H9 (cell line): ENCODE results near the gene RPL36. TPM values are rescaled to one million over a fixed set of nuclear protein-coding genes. Genes with fewer than 3 reads are reported as not detected.

Source experiments
- DNase-seq: peaks from one replicate; pipeline ENCODE4 v3.0.0-alpha.2; 2017
- H2AFZ ChIP-seq: one replicate; pipeline ENCODE4 v1.6.1; 2013; ENCODE audit warnings: mild to moderate bottlenecking, low read length, control low read depth, moderate library complexity
- H2AK5ac ChIP-seq: 2 replicates; pipeline ENCODE4 v1.6.1; 2013; ENCODE audit warnings: low read length, control low read depth, mixed read lengths; ENCODE audit not compliant: insufficient read length
- H2BK120ac ChIP-seq: one replicate; pipeline ENCODE4 v1.6.1; 2013; ENCODE audit warnings: low read depth, mild to moderate bottlenecking, low read length, control low read depth, inconsistent platforms; ENCODE audit not compliant: poor library complexity, severe bottlenecking
- H2BK12ac ChIP-seq: 2 replicates; pipeline ENCODE4 v1.6.1; 2013; ENCODE audit warnings: low read length, control low read depth, mixed read lengths, low read depth; ENCODE audit not compliant: insufficient read length
- H2BK15ac ChIP-seq: 2 replicates; pipeline ENCODE4 v1.6.1; 2013; ENCODE audit warnings: low read depth, low read length, control low read depth
- H2BK20ac ChIP-seq: one replicate; pipeline ENCODE4 v1.6.1; 2013; ENCODE audit warnings: low read depth, mild to moderate bottlenecking, low read length, control low read depth, inconsistent platforms; ENCODE audit not compliant: poor library complexity, severe bottlenecking
- H2BK5ac ChIP-seq: 2 replicates; pipeline ENCODE4 v1.6.1; 2013; ENCODE audit warnings: low read length, control low read depth, mixed read lengths; ENCODE audit not compliant: insufficient read length
- H3K14ac ChIP-seq: 2 replicates; pipeline ENCODE4 v1.6.1; 2013; ENCODE audit warnings: low read length, control low read depth; ENCODE audit not compliant: insufficient read depth
- H3K18ac ChIP-seq: 2 replicates; pipeline ENCODE4 v1.6.1; 2013; ENCODE audit warnings: low read depth, mild to moderate bottlenecking, mixed read lengths, low read length, control low read depth; ENCODE audit not compliant: insufficient read length
- H3K23ac ChIP-seq: 2 replicates; pipeline ENCODE4 v1.6.1; 2013; ENCODE audit warnings: low read length, control low read depth, mixed read lengths, low read depth; ENCODE audit not compliant: insufficient read length
- H3K23me2 ChIP-seq: 2 replicates; pipeline ENCODE4 v1.6.1; 2013; ENCODE audit warnings: low read depth, mild to moderate bottlenecking, mixed read lengths, low read length, control low read depth; ENCODE audit not compliant: insufficient read length, poor library complexity, severe bottlenecking
- H3K27ac ChIP-seq: 2 replicates; pipeline ENCODE4 v1.5.1; 2013; ENCODE audit warnings: low read length, control low read depth, mixed read lengths, low read depth; ENCODE audit not compliant: insufficient read length
- H3K27me3 ChIP-seq: 2 replicates; pipeline ENCODE4 v1.6.1; 2013; ENCODE audit warnings: low read length, control low read depth, inconsistent platforms; ENCODE audit not compliant: insufficient read depth
- H3K4ac ChIP-seq: 2 replicates; pipeline ENCODE4 v1.6.1; 2013; ENCODE audit warnings: low read depth, mild to moderate bottlenecking, control low read depth, inconsistent platforms, low read length, moderate library complexity
- H3K4me1 ChIP-seq: 2 replicates; pipeline ENCODE4 v1.6.1; 2013; ENCODE audit warnings: low read length, control low read depth, inconsistent platforms; ENCODE audit not compliant: insufficient read depth
- H3K4me2 ChIP-seq: 2 replicates; pipeline ENCODE4 v1.6.1; 2013; ENCODE audit warnings: low read length, control low read depth, mixed read lengths; ENCODE audit not compliant: insufficient read length, insufficient read depth
- H3K56ac ChIP-seq: 2 replicates; pipeline ENCODE4 v1.6.1; 2013; ENCODE audit warnings: low read depth, mild to moderate bottlenecking, mixed read lengths, low read length, control low read depth; ENCODE audit not compliant: insufficient read length
- H3K79me1 ChIP-seq: 2 replicates; pipeline ENCODE4 v1.6.1; 2013; ENCODE audit warnings: low read depth, mild to moderate bottlenecking, moderate library complexity, low read length, control low read depth, inconsistent platforms; ENCODE audit not compliant: insufficient read depth, poor library complexity, severe bottlenecking
- H3K79me2 ChIP-seq: 2 replicates; pipeline ENCODE4 v1.6.1; 2013; ENCODE audit warnings: low read length, control low read depth, inconsistent platforms; ENCODE audit not compliant: insufficient read depth
- H3K9ac ChIP-seq: 2 replicates; pipeline ENCODE4 v1.6.1; 2013; ENCODE audit warnings: low read length, control low read depth, mixed read lengths; ENCODE audit not compliant: insufficient read length; ENCODE audit errors: extremely low read depth
- H3K9me3 ChIP-seq: one replicate; pipeline ENCODE4 v1.6.1; 2013; ENCODE audit warnings: low read depth, low read length, inconsistent platforms; ENCODE audit not compliant: control insufficient read depth
- H3T11ph ChIP-seq: one replicate; pipeline ENCODE4 v1.6.1; 2013; ENCODE audit warnings: mild to moderate bottlenecking, low read length, control low read depth, inconsistent platforms
- H4K20me1 ChIP-seq: one replicate; pipeline ENCODE4 v1.6.1; 2013; ENCODE audit not compliant: control insufficient read depth, insufficient read length, insufficient read depth
- H4K5ac ChIP-seq: 2 replicates; pipeline ENCODE4 v1.6.1; 2013; ENCODE audit warnings: low read depth, mild to moderate bottlenecking, mixed read lengths, low read length, control low read depth; ENCODE audit not compliant: insufficient read length
- H4K8ac ChIP-seq: replicated peaks from 2 replicates; pipeline ENCODE4 v1.6.1; 2013; ENCODE audit warnings: low read length, control low read depth, mixed read lengths, low read depth; ENCODE audit not compliant: insufficient read length
- H4K91ac ChIP-seq: 2 replicates; pipeline ENCODE4 v1.6.1; 2013; ENCODE audit warnings: low read depth, mild to moderate bottlenecking, moderate library complexity, mixed read lengths, low read length, control low read depth; ENCODE audit not compliant: insufficient read length
- H3K27ac Mint-ChIP-seq, 3 experiments: 2 replicates in 2 of 3; 3 replicates in 1 of 3; pipeline ENCODE4 v1.8.0; 2020 to 2021; ENCODE audit warnings: mixed read lengths in 3 of 3, mild to moderate bottlenecking in 1 of 3, moderate library complexity in 1 of 3
- H3K27me3 Mint-ChIP-seq: 2 replicates; pipeline ENCODE4 v1.8.0; 2021; ENCODE audit warnings: low read depth, mild to moderate bottlenecking, moderate library complexity, mixed read lengths
- H3K36me3 Mint-ChIP-seq, 3 experiments: 2 replicates in 2 of 3; 3 replicates in 1 of 3; pipeline ENCODE4 v1.8.0; 2020 to 2021; ENCODE audit warnings: low read depth in 3 of 3, mixed read lengths in 3 of 3; ENCODE audit not compliant: insufficient read depth in 1 of 3
- H3K4me1 Mint-ChIP-seq, 2 experiments: 2 replicates each; pipeline ENCODE4 v1.8.0; 2020; ENCODE audit warnings: mixed read lengths in 2 of 2
- H3K4me3 Mint-ChIP-seq, 2 experiments: 2 replicates in 1 of 2; 3 replicates in 1 of 2; pipeline ENCODE4 v1.8.0; 2020 to 2021; ENCODE audit warnings: mild to moderate bottlenecking in 2 of 2, mixed read lengths in 2 of 2, moderate library complexity in 1 of 2
- H3K9me3 Mint-ChIP-seq, 2 experiments: 2 replicates in 1 of 2; 3 replicates in 1 of 2; pipeline ENCODE4 v1.8.0; 2020; ENCODE audit warnings: mild to moderate bottlenecking in 2 of 2, mixed read lengths in 2 of 2, moderate library complexity in 1 of 2
- WGBS: extraction: QIAGEN DNeasy Blood & Tissue Kit; methylation state at CpG from one replicate; pipeline ENCODE4 v1.1.7; 2013; ENCODE audit warnings: missing lambda C conversion rate, low lambda C conversion rate, mixed read lengths; ENCODE audit not compliant: insufficient read length; ENCODE audit errors: extremely low coverage; 5-methylcytosine and 5-hydroxymethylcytosine counted together
- total RNA-seq: library from RNA; stranded (reverse); gene quantifications from 2 replicates; pipeline ENCODE4 v1.2.1, GENCODE V29; 2021
- TF ChIP-seq, protein P1 (sequence below): fragments of 200-600 bp; sonication (generic); conservative IDR thresholded peaks from 3 replicates; pipeline ENCODE4 v1.8.0; 2021; ENCODE audit warnings: antibody characterized with exemption, mild to moderate bottlenecking

Gene RPL36
- total RNA-seq, 1 experiment from 2014 or later = 1,074 TPM

DNA sequence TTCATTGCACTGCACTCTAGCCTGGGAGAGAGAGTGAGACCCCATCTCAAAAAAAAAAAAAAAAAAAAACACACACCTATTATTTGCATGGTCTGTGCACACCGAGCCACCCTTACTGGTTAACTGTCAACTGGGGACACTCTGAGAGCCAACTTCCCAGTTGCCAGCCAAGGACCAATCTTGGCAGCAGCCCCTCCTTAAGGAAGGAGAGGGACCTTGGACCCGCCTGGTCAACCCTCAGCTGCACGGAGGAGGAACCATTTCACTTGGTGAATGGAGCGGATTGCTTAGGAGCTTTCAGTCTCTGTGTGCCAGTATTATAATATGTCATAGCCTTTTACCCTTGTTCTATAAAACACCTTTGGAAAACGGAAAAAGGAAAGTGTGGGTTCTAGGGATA is 34.7 kb upstream of the RPL36 start:
- Histone ChIP-seq H3K18ac (no peak overlapping the region), H3K56ac (no peak overlapping the region), H2BK5ac (no peak overlapping the region), H3T11ph (no peak overlapping the region), H2AK5ac (no peak overlapping the region), H3K23me2 (no peaks in the 10 kb centered on the region), H3K14ac (no peak overlapping the region), H4K20me1 (no peaks in the 10 kb centered on the region), H2BK120ac (no peak overlapping the region), H3K23ac (no peak overlapping the region), H2BK12ac (no peak overlapping the region), H4K5ac (no peak overlapping the region), H3K27me3 (no peaks in the 10 kb centered on the region), H3K79me1 (no peaks in the 10 kb centered on the region), H3K79me2 (no peaks in the 10 kb centered on the region), H2BK15ac (no peak overlapping the region), H3K27ac (no peak overlapping the region), H3K4ac (no peak overlapping the region), H4K91ac (no peak overlapping the region), H2AFZ (no peak overlapping the region), H3K4me2 (no peak overlapping the region), H3K4me1 (no peaks in the 10 kb centered on the region), H3K9ac (no peak overlapping the region), H3K9me3 (no peaks in the 10 kb centered on the region), H2BK20ac (no peak overlapping the region), H4K8ac (no peak overlapping the region)
- H3K27ac Mint-ChIP-seq = no peak overlapping the region
- no peak for DNase-seq
- TF ChIP-seq, protein P1, sequence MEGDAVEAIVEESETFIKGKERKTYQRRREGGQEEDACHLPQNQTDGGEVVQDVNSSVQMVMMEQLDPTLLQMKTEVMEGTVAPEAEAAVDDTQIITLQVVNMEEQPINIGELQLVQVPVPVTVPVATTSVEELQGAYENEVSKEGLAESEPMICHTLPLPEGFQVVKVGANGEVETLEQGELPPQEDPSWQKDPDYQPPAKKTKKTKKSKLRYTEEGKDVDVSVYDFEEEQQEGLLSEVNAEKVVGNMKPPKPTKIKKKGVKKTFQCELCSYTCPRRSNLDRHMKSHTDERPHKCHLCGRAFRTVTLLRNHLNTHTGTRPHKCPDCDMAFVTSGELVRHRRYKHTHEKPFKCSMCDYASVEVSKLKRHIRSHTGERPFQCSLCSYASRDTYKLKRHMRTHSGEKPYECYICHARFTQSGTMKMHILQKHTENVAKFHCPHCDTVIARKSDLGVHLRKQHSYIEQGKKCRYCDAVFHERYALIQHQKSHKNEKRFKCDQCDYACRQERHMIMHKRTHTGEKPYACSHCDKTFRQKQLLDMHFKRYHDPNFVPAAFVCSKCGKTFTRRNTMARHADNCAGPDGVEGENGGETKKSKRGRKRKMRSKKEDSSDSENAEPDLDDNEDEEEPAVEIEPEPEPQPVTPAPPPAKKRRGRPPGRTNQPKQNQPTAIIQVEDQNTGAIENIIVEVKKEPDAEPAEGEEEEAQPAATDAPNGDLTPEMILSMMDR = no peak
- H3K9me3 Mint-ChIP-seq = no peaks in the 10 kb centered on the region
- H3K36me3 Mint-ChIP-seq = peaks cover 51 to 95% (median 80%) of the 10 kb centered on the region in 3 experiments; a peak in 6 of 7 replicates
- no peaks in the 10 kb centered on the region for H3K4me1 Mint-ChIP-seq
- WGBS = no CpG with 5 or more reads among the region's 5 CpGs
- no peak overlapping the region for H3K4me3 Mint-ChIP-seq
- no peaks in the 10 kb centered on the region for H3K27me3 Mint-ChIP-seq
